Endothelial cell (in vitro differentiated cells): ENCODE data around the gene EPHA2. TPM values are rescaled to one million over a fixed set of nuclear protein-coding genes. Genes with fewer than 3 reads are reported as not detected.
A peak's percentile ranks its signal among the peaks of the same experiment; 100 is the strongest.

Source experiments
- DNase-seq: peaks from one replicate; pipeline ENCODE4 v3.0.0; 2021; ENCODE audit warnings: low spot score
- H3K27ac Mint-ChIP-seq: one replicate; pipeline ENCODE4 v1.8.0; 2021; ENCODE audit warnings: mixed read lengths, inconsistent platforms; ENCODE audit not compliant: unreplicated experiment
- H3K27me3 Mint-ChIP-seq: one replicate; pipeline ENCODE4 v1.8.0; 2021; ENCODE audit warnings: mild to moderate bottlenecking, moderate library complexity, mixed read lengths, inconsistent platforms; ENCODE audit not compliant: unreplicated experiment
- H3K36me3 Mint-ChIP-seq: one replicate; pipeline ENCODE4 v1.8.0; 2021; ENCODE audit warnings: mild to moderate bottlenecking, low read depth, mixed read lengths, inconsistent platforms; ENCODE audit not compliant: unreplicated experiment
- H3K4me1 Mint-ChIP-seq: one replicate; pipeline ENCODE4 v1.8.0; 2021; ENCODE audit warnings: mild to moderate bottlenecking, mixed read lengths, inconsistent platforms; ENCODE audit not compliant: unreplicated experiment
- H3K4me3 Mint-ChIP-seq: one replicate; pipeline ENCODE4 v1.8.0; 2021; ENCODE audit warnings: mild to moderate bottlenecking, mixed read lengths, inconsistent platforms; ENCODE audit not compliant: unreplicated experiment
- H3K9me3 Mint-ChIP-seq: one replicate; pipeline ENCODE4 v1.8.0; 2021; ENCODE audit warnings: mixed read lengths, inconsistent platforms; ENCODE audit not compliant: unreplicated experiment
- CTCF ChIP-seq: fragments of 200-600 bp; sonication (generic); IDR thresholded peaks from one replicate; pipeline ENCODE4 v1.5.0; 2021; ENCODE audit warnings: antibody characterized with exemption; ENCODE audit not compliant: unreplicated experiment
- total RNA-seq: library from RNA; stranded (reverse); fragmentation: NEBNext Ultra II Directional; extraction: Animal tissue kit (Norgen Biotek cat#: 25700); gene quantifications from one replicate; pipeline ENCODE4 v1.2.1, GENCODE V29; 2021; ENCODE audit not compliant: unreplicated experiment

The EPHA2 gene
- total RNA-seq, 1 donor from 2014 or later = 109 TPM

- peaks cover 73% of the 10 kb centered on the region for H3K4me1 Mint-ChIP-seq
- DNase-seq = no peak
- TF ChIP-seq CTCF = no peak
- no peaks in the 10 kb centered on the region for H3K9me3 Mint-ChIP-seq
- peaks cover 17% of the 10 kb centered on the region for H3K27me3 Mint-ChIP-seq
- H3K4me3 Mint-ChIP-seq = peak overlapping the region; percentile 85
- peaks cover 42% of the 10 kb centered on the region for H3K36me3 Mint-ChIP-seq
- H3K27ac Mint-ChIP-seq = peak overlapping the region; percentile 98
Observed at GRCh38 chr1:16147156-16147926, 8.5 kb downstream of the EPHA2 start.

GRCh38 chr1:16146279-16147155, 9.4 kb downstream of the EPHA2 start:
- Mint-ChIP-seq H3K9me3 (no peaks in the 10 kb centered on the region), H3K36me3 (peaks cover 47% of the 10 kb centered on the region), H3K4me1 (peaks cover 74% of the 10 kb centered on the region), H3K27ac (peak overlapping the region; percentile 98), H3K27me3 (peaks cover 16% of the 10 kb centered on the region), H3K4me3 (peak overlapping the region; percentile 85)
- TF ChIP-seq CTCF = no peak
- DNase-seq = peak; percentile 85

DNA sequence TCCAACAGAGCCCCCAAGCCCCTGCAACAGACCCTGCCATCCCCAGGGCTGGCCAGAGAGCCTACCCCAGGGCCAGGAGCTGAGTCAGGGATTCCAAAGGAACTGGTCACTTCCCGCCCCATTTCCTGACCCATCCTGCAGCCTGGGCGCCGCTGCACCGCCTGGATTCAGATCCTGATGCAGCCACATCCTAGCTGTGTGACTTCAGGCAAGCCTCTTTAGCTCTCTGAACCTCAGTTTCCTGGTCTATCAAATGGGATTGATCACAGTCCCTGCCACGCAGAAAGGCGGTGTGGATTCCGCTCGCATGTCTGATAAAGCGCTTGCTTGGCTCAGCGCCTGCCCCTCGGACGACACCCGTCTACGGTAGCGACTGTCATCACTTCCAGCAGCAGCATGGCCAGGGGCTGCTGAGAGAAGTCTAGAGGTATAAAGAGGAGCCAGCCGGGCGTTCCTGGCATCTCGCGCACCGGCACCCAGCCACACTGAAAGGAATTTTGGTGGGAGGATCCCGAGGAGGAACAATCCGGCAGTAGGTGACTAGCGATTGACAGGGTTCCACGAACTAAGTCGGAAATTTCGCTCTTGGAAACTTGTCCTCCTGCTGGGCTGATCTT, 10.1 kb downstream of the EPHA2 start:
- Mint-ChIP-seq H3K36me3 (peaks cover 54% of the 10 kb centered on the region), H3K27me3 (peaks cover 16% of the 10 kb centered on the region)

DNA sequence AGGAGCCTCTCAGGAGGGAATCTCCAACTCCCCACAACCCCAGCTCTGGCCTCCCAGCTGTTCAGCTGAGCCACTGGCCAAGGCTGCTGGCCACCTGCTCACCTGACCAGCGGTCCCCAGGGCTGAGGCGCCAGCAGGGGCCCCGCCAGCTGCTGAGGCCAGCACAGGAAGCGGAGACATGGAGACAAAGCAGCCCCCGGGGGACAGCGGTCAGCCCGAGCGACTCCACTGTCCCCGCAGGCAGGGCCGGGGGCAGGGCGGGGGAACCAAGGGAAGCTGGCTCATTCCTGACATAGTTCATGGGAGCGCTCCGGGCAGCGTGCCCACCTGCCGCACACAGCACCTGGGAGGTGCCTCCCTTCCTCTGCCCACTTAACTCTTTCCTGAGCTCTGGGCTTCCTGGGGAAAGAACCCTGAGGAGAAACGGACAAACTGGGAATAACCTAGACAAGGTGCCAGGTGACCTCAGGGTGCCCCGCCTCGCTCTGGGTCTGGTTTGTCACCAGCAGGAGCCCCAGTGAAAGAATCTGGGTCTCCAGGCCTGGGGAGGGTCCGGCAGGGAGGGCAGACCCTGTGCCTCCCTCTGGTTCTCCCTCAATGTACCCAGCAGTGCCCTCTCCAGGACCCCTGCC, 10.7 kb downstream of the EPHA2 start:
- H3K4me3 Mint-ChIP-seq = peak overlapping the region; percentile 85
- H3K36me3 Mint-ChIP-seq = peaks cover 55% of the 10 kb centered on the region
- no peaks in the 10 kb centered on the region for H3K9me3 Mint-ChIP-seq
- peaks cover 16% of the 10 kb centered on the region for H3K27me3 Mint-ChIP-seq
- H3K27ac Mint-ChIP-seq = peak overlapping the region; percentile 98
- DNase-seq = no peak
- no peak for TF ChIP-seq CTCF
- H3K4me1 Mint-ChIP-seq = peaks cover 72% of the 10 kb centered on the region

More for the DNA sequence above, 10.1 kb downstream of the EPHA2 start:
- H3K9me3 Mint-ChIP-seq = no peaks in the 10 kb centered on the region
- TF ChIP-seq CTCF = no peak
- peaks cover 74% of the 10 kb centered on the region for H3K4me1 Mint-ChIP-seq
- DNase-seq = peak; percentile 77
- H3K4me3 Mint-ChIP-seq = peak overlapping the region; percentile 85
- peak overlapping the region; percentile 98 for H3K27ac Mint-ChIP-seq
